ENCODE data around the gene GNAZ.

- TF ChIP-seq EZH2 (IDR thresholded peaks at IDR 0.05) (no peak), POLR2AphosphoS5 (IDR thresholded peaks at IDR 0.05; ENCODE audit: borderline replicate concordance, low read depth, low read length) (no peak), FOXP2 (optimal IDR thresholded peaks at IDR 0.05; ENCODE audit: control extremely low read depth, extremely low read length, insufficient read depth) (no peak)
Observed at GRCh38 chr22:23123804-23124254, 53.5 kb downstream of the GNAZ start.
